ENCODE data around the gene RMI2.
A peak's percentile ranks its signal among the peaks of the same experiment; 100 is the strongest.

The RMI2 gene

DNA sequence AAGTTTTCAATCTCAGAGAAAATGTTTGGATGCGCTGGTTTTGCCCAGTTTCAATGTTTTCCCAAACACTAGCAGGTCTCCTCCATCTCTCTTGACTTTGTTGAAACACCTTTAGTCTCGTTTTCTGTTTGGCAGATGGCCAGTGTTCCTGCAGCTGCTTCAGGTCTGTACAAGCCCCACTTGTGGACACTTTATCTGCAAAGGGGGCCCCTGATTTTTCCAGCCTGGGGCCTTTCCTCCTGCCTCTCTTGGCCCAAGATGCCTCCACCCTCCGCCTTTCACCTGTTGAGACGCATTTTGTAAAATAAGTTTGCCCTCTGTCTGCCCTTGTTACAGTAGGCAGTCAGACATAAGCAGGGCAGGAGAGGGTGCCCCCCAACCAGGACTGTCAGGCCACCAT is 42.3 kb upstream of the RMI2 start:
- Histone ChIP-seq H3K4me1 (ENCODE audit: control insufficient read depth, low read depth, low read length) (peaks cover under 1% of the 10 kb centered on the region), H3K27ac (ENCODE audit: low read length) (no peak overlapping the region), H3K27me3 (ENCODE audit: control insufficient read depth, insufficient read depth, low read length) (no peaks in the 10 kb centered on the region), H3K4me3 (ENCODE audit: low read length) (no peak overlapping the region), H3K9me3 (ENCODE audit: control insufficient read depth, low read depth, low read length) (no peaks in the 10 kb centered on the region), H3K36me3 (ENCODE audit: control insufficient read depth, low read depth, low read length) (no peaks in the 10 kb centered on the region), H3K9ac (ENCODE audit: low read length) (no peak overlapping the region)

DNA sequence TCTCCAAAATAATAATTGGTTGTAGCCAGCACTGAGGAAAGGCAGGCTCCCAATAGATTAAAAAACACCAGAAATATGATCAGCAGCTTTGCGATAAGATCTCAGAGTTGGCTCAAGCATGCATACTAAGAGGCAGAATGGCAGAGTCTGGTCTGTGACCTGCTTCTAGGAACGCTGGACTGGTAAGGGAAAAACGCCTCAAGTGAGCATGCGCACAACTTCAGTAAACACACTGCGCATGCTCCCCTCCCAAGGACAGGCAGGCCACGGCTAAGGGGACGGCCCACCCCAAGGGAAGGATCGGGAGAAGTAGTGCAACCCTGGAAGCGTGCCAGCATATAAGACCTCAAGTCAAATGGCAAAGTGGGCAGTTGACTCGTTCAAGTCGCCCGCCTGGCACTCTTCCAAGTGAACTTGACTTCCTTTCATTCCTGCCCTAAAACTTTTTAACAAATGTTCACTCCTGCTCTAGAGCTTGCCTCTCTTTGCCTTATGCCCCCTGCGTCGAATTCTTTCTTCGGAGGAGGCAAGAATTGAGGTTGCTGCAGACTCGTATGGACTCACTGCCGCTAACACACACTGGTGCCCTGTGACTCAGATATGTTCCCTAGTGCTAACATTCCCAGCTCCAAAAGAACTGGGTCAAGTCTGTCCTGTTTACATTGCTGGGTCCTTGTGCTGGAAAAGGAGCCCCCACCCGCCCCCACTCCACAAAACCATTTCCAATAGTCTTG is 41.7 kb upstream of the RMI2 start:
- Histone ChIP-seq H3K27ac (ENCODE audit: low read length) (no peak overlapping the region), H3K27me3 (ENCODE audit: control insufficient read depth, insufficient read depth, low read length) (no peaks in the 10 kb centered on the region), H3K4me3 (ENCODE audit: low read length) (no peak overlapping the region), H3K36me3 (ENCODE audit: control insufficient read depth, low read depth, low read length) (no peaks in the 10 kb centered on the region), H3K9me3 (ENCODE audit: control insufficient read depth, low read depth, low read length) (no peaks in the 10 kb centered on the region), H3K9ac (ENCODE audit: low read length) (no peak overlapping the region), H3K4me1 (ENCODE audit: control insufficient read depth, low read depth, low read length) (no peaks in the 10 kb centered on the region)

DNA sequence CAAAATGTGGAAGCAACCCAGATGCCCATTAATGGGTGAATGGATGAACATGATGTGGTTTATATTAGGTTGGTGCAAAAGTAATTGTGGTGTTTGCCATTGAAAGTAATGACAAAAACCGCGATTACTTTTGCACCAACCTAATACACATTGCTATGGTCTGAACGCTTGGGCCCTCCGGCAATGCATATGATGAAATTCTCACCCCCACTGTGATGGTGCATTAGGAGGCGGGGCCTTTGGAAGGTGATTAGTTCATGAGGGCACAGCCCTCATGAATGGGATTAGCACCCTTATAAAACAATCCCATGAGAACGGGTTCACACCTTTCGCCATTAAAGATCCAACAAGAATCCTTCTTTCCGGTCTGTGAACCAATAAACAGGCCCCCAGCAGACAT is 38.9 kb upstream of the RMI2 start:
- Histone ChIP-seq H3K27ac (ENCODE audit: low read length) (no peak overlapping the region), H3K9me3 (ENCODE audit: control insufficient read depth, low read depth, low read length) (no peaks in the 10 kb centered on the region), H3K4me1 (ENCODE audit: control insufficient read depth, low read depth, low read length) (no peaks in the 10 kb centered on the region), H3K4me3 (ENCODE audit: low read length) (no peak overlapping the region), H3K9ac (ENCODE audit: low read length) (no peak overlapping the region), H3K27me3 (ENCODE audit: control insufficient read depth, insufficient read depth, low read length) (no peaks in the 10 kb centered on the region), H3K36me3 (ENCODE audit: control insufficient read depth, low read depth, low read length) (no peaks in the 10 kb centered on the region)

DNA sequence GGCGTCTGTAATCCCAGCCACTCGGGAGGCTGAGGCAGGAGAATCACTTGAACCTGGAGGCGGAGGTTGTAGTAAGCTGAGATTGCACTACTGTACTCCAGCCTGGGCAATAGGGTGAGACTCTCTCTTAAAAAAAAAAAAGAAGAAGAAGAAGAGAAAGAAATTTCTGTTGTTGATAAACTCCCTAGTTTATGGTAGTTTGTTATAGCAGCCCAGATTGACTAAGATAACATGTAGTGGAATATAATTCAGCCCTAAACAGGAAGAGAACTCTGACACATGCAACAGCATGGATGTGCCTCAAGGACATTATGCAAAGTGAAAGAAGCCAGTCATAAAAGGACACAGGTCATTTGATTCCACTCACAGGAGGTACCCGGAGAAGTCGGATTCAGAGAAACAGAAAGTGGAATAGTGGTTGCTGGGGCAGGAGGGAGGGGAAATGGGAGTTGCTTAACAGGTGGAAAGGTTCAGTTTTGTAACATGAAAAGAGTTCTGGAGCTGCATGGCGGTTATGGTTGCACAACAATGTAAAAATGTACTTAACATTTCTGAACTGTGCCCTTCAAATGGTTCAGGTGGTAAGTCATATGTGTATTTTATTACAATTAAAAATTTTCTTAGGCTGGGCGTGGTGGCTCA is 38.1 kb upstream of the RMI2 start:
- Histone ChIP-seq H3K27ac (ENCODE audit: low read length) (no peak overlapping the region), H3K4me3 (ENCODE audit: low read length) (no peak overlapping the region), H3K36me3 (ENCODE audit: control insufficient read depth, low read depth, low read length) (no peaks in the 10 kb centered on the region), H3K4me1 (ENCODE audit: control insufficient read depth, low read depth, low read length) (no peaks in the 10 kb centered on the region), H3K27me3 (ENCODE audit: control insufficient read depth, insufficient read depth, low read length) (no peaks in the 10 kb centered on the region), H3K9ac (ENCODE audit: low read length) (no peak overlapping the region), H3K9me3 (ENCODE audit: control insufficient read depth, low read depth, low read length) (no peaks in the 10 kb centered on the region)

DNA sequence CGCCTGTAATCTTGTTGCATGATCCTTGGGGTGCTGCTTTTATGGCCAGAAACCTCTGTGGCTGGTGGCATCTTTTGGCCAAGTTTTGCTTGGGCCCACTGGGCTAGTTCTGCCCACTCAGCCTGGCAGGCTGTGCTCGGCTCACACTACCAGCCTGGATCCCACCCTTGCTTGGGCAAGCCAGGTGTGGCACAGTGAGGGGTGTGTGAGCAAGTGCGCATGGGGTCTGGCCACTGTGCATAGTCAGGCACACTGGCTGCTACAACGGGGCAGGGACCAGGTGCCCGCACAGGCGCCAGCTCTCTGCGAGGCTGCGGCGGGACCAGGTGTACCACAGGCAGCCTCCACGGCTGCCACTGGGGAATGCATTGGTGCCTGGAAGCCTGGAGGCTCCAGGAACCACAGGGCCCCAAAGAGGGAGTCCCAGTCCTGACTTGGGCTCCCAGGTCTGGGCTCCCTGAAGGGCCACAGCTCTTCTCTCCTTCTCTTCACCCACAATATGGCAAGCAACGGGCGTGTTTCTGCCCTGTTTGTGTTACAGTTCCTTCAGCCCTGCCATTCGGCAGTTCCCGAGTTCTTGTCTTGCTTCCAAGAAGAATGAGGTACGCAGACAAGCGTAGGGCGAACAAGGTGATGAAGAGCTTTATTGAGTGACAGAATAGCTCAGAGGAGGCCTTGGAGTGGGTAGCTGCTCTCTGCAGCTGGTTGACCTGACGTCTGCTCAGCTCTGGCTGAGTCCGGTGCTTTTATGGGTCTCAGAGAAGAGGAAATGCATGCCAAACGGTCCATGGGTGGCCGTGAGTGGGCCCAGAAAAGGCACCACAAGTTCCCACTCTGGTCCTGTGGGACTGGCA is 37.4 kb upstream of the RMI2 start:
- H3K9me3 ChIP-seq (ENCODE audit: control insufficient read depth, low read depth, low read length) = no peaks in the 10 kb centered on the region
- H3K4me3 ChIP-seq (ENCODE audit: low read length) = no peak overlapping the region
- H3K9ac ChIP-seq (ENCODE audit: low read length) = no peak overlapping the region
- H3K27me3 ChIP-seq (ENCODE audit: control insufficient read depth, insufficient read depth, low read length) = no peaks in the 10 kb centered on the region
- H3K36me3 ChIP-seq (ENCODE audit: control insufficient read depth, low read depth, low read length) = no peaks in the 10 kb centered on the region
- peaks cover 5% of the 10 kb centered on the region for H3K4me1 ChIP-seq (ENCODE audit: control insufficient read depth, low read depth, low read length)
- H3K27ac ChIP-seq (ENCODE audit: low read length) = no peak overlapping the region

GRCh38 chr16:11308493-11309283 is 36.6 kb upstream of the RMI2 start:
- H3K4me1 ChIP-seq (ENCODE audit: control insufficient read depth, low read depth, low read length) = peaks cover 13% of the 10 kb centered on the region
- H3K27me3 ChIP-seq (ENCODE audit: control insufficient read depth, insufficient read depth, low read length) = no peaks in the 10 kb centered on the region
- H3K27ac ChIP-seq (ENCODE audit: low read length) = no peak overlapping the region
- no peak overlapping the region for H3K4me3 ChIP-seq (ENCODE audit: low read length)
- no peaks in the 10 kb centered on the region for H3K9me3 ChIP-seq (ENCODE audit: control insufficient read depth, low read depth, low read length)
- H3K9ac ChIP-seq (ENCODE audit: low read length) = no peak overlapping the region
- H3K36me3 ChIP-seq (ENCODE audit: control insufficient read depth, low read depth, low read length) = no peaks in the 10 kb centered on the region

DNA sequence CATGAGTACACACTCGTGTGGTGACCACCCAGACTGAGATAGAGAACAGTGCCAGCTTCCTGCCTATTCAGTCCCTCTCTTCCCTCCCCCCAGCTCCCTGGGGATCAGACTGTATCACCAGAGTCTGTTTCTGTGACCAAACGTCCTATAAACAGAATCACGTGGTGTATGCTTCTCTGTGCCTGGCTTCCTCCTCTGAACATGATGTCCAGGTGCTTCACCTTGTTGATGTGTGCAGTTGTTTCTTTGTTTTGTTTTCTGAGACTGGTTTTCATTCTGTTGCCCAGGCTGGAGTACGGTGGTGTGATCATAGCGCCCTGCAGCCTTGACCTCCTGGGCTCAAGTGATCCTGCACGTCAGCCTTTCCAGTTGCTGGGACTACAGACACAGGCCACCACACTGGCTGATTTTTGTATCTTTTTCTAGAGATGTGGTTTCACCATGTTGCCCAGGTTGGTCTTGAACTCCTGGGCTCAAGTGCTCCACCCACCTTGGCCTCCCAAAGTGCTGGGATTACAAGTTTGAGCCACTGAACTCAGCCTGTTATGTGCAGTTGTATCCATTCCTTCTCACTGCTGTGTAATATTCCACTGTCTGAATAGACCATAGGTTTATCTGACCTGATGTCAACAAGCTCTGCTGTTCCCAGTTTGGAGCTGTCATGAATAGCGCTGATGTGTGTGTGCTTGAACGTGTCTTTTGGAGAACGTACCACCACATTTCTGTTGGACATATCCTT is 35.2 kb upstream of the RMI2 start:
- H3K4me3 ChIP-seq (ENCODE audit: low read length) = no peak overlapping the region
- no peak overlapping the region for H3K9ac ChIP-seq (ENCODE audit: low read length)
- no peaks in the 10 kb centered on the region for H3K36me3 ChIP-seq (ENCODE audit: control insufficient read depth, low read depth, low read length)
- H3K4me1 ChIP-seq (ENCODE audit: control insufficient read depth, low read depth, low read length) = peaks cover 27% of the 10 kb centered on the region
- H3K9me3 ChIP-seq (ENCODE audit: control insufficient read depth, low read depth, low read length) = no peaks in the 10 kb centered on the region
- no peak overlapping the region for H3K27ac ChIP-seq (ENCODE audit: low read length)
- no peaks in the 10 kb centered on the region for H3K27me3 ChIP-seq (ENCODE audit: control insufficient read depth, insufficient read depth, low read length)

DNA sequence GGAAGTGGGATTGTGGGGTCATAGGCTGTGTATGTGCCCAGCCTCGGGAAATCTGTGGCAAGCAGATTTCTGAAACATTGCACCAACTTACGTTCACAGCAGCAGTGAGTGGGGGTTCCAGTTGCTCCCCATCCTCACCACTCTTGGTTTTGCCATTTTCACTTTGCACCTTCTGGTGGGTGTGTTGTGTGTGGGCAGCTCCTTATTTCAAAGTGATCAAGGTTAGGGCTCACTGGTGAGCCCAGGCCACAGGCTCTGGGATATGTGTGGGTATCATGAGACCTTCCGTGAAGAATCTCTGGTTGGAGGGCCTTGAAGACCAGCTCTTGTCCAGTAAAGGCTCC is 34.7 kb upstream of the RMI2 start:
- Histone ChIP-seq H3K27ac (ENCODE audit: low read length) (no peak overlapping the region), H3K9ac (ENCODE audit: low read length) (no peak overlapping the region), H3K9me3 (ENCODE audit: control insufficient read depth, low read depth, low read length) (no peaks in the 10 kb centered on the region), H3K36me3 (ENCODE audit: control insufficient read depth, low read depth, low read length) (no peaks in the 10 kb centered on the region), H3K4me3 (ENCODE audit: low read length) (no peak overlapping the region), H3K27me3 (ENCODE audit: control insufficient read depth, insufficient read depth, low read length) (no peaks in the 10 kb centered on the region), H3K4me1 (ENCODE audit: control insufficient read depth, low read depth, low read length) (peaks cover 28% of the 10 kb centered on the region)

GRCh38 chr16:11310997-11311561 is 34.2 kb upstream of the RMI2 start:
- no peaks in the 10 kb centered on the region for H3K36me3 ChIP-seq (ENCODE audit: control insufficient read depth, low read depth, low read length)
- H3K4me3 ChIP-seq (ENCODE audit: low read length) = no peak overlapping the region
- H3K4me1 ChIP-seq (ENCODE audit: control insufficient read depth, low read depth, low read length) = peaks cover 32% of the 10 kb centered on the region
- no peaks in the 10 kb centered on the region for H3K9me3 ChIP-seq (ENCODE audit: control insufficient read depth, low read depth, low read length)
- H3K27me3 ChIP-seq (ENCODE audit: control insufficient read depth, insufficient read depth, low read length) = no peaks in the 10 kb centered on the region
- H3K27ac ChIP-seq (ENCODE audit: low read length) = no peak overlapping the region
- H3K9ac ChIP-seq (ENCODE audit: low read length) = no peak overlapping the region

- Histone ChIP-seq H3K9me3 (ENCODE audit: control insufficient read depth, low read depth, low read length) (no peaks in the 10 kb centered on the region), H3K9ac (ENCODE audit: low read length) (no peak overlapping the region), H3K4me3 (ENCODE audit: low read length) (peak overlapping the region; percentile 3), H3K4me1 (ENCODE audit: control insufficient read depth, low read depth, low read length) (peaks cover 41% of the 10 kb centered on the region), H3K27me3 (ENCODE audit: control insufficient read depth, insufficient read depth, low read length) (no peaks in the 10 kb centered on the region), H3K27ac (ENCODE audit: low read length) (peak overlapping the region; percentile 1), H3K36me3 (ENCODE audit: control insufficient read depth, low read depth, low read length) (no peaks in the 10 kb centered on the region)
These were observed 32.4 kb upstream of the RMI2 start for GRCh38 chr16:11312718-11313492.
